NOMO-1 treated with DMSO at 0.1 percent for 48 hours (cell line): ENCODE results near the gene PTGFRN.
A peak's percentile ranks its signal among the peaks of the same experiment; 100 is the strongest.

ENCODE experiments used
- DNase-seq: peaks from one replicate; lab custom pipeline; 2025; ENCODE audit not compliant: unreplicated experiment; lab: John Stamatoyannopoulos, UW

PTGFRN gene

DNA sequence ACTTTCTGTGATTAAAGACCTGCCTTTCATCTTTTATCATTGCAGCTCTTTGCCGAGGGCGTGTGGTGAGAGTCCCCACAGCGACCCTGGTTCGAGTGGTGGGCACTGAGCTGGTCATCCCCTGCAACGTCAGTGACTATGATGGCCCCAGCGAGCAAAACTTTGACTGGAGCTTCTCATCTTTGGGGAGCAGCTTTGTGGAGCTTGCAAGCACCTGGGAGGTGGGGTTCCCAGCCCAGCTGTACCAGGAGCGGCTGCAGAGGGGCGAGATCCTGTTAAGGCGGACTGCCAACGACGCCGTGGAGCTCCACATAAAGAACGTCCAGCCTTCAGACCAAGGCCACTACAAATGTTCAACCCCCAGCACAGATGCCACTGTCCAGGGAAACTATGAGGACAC lies 32.0 kb downstream of the PTGFRN start:
- no peak for DNase-seq

DNA sequence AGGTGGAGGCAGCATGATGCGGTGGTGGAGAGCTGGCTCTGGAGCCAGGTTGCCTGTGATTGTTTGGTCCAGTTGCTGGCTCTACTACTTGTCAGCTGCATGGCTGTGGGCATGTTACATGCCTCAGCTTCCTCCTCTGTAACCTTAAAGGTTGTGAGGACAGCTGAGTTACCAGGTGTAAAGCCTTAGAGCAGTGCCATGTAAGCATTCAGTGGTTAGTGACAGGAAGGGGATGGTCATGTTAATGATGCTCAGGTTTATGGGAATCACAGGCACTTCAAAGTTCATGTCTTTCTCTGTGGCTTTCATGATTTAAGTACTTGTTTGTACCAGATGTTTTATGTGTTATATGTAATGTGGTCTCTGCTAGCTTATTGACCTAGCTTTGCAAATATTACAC lies 32.6 kb downstream of the PTGFRN start:
- no peak for DNase-seq

DNA sequence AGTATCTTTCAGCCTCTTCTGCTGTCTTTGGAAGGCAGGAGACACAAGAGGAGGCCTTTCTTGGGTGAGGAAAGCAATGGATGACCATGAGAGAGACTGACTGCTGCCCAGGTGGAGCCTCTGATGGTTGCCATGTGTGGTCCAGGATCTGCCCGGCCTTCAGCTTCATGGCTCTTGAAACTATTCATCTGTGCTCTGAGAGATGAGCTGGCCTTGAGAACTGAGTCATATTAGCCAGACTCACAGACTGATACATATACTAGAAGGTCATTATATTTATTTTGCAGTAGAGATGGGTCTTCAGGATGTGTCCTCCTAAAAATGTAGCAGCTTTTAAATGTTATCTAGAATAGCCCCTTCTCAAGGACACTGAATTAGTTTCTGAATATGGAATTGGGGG lies 33.7 kb downstream of the PTGFRN start:
- DNase-seq, result no peak

DNA sequence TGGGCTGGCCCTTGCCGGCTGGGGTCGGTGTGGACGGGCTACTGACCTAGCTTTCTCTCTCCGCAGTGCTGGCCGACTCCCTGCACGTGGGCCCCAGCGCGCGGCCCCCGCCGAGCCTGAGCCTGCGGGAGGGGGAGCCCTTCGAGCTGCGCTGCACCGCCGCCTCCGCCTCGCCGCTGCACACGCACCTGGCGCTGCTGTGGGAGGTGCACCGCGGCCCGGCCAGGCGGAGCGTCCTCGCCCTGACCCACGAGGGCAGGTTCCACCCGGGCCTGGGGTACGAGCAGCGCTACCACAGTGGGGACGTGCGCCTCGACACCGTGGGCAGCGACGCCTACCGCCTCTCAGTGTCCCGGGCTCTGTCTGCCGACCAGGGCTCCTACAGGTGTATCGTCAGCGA lies 34.9 kb downstream of the PTGFRN start:
- DNase-seq, result no peak

DNA sequence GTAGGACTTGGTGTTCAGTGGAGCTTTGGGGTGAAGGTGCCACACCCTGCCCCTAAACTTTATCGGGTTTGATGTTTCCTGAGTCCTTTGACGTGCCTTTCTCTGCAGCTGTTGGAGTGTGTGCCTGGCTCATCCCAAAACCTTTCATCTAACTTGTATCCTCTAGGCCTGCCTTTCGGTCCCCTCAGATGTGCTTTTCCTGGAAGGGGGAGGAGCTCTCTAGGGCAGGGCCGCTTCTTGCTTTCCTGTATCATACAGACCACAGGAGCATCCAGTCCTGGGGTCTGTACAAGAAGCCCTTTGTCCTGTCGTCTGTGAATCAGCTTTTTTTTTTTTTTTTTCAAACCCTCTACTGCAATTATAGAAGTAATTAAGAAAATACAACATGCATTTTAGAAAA lies 35.7 kb downstream of the PTGFRN start:
- DNase-seq, result no peak

DNA sequence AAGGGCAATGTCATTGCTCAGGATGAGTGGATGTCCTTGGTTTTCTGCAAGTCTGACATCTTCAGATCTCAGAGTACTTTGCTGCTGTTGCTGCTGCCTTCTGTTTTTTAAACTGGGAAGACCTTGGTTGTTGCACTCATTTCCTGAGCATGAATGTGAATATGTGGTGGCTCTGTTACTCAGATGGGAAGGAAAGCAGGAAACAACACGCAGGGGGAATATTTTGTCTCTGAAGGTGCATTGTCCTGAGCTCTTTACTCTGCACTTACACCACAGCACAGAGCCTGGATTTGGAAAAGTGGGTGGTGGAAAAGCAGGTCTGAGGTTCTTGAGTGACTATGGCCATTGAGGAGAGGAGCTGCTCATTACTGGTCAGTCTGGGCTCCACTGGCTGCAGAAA lies 36.3 kb downstream of the PTGFRN start:
- no peak for DNase-seq

DNA sequence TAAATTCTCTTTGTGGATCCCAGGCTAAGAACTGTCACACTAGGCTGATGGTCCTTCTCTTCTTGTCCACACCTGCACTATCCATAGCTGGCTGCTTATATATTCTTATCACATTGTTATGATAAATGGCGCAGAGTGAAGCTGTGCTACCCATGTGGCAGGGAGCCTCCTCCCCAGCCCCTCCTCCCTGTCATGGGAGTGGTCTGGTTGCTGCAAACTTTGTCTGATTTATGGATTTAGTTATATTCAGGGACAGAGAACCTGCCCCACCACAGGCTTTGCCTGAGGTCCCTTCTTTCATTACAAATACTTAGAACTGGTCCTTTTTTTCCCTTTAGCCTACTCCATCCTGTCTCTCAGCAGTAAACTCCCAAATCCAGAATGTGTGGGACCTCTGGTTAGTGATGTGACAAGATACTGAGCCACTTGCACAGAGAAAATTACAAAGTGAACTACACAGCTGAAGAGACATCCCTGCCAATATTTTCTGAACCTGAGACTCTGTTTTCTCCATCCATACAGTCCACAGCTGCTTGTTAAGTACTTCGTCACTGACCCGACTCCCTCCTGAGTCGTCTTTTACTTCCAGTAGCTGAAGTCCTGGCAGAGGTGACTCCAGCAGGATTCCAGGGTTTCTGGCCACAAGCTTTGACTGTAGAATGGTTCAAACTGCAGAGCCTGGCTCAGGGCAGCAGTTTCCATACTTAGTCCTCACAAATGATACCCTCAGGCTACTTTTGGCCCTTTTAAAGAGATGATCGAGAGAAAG lies 37.6 kb downstream of the PTGFRN start:
- DNase-seq, result no peak

DNA sequence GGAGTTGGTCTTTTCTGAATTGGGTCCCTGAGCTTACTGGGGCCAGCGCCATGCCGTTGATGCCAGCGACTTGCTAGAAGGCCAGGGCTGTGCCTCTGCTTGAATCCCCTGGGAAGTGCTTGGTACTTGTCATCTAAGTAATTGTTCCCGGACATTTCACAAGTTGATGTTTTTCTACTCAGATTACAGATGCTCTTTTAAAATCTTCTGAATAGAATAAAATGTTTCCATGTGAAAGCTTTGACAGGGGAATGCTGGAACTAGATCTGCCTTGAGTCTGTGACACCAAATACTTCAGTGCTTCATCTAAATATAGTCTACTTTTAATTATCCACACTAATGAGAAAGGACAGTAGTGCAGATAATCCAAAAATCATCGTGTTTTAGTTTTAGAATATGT lies 38.3 kb downstream of the PTGFRN start:
- DNase-seq, result no peak

DNA sequence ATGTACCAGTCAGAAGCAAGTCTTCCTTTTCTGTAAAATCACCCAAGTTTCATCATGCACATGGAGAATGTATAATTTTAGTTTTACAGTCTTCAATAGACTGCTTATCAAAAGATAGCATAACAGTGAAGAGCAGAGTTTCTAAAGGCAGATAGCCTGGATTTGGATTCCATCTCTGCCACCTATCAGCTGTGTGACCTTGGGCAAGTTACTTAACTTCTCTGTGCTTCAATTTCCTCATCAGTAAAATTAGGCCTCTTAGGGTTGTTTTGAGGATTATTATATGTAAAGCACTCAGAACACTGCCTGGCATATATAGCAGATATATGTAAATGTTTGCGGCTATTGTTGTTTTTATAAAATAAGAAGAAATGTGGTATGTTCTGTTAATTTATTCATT lies 38.9 kb downstream of the PTGFRN start:
- no peak for DNase-seq

DNA sequence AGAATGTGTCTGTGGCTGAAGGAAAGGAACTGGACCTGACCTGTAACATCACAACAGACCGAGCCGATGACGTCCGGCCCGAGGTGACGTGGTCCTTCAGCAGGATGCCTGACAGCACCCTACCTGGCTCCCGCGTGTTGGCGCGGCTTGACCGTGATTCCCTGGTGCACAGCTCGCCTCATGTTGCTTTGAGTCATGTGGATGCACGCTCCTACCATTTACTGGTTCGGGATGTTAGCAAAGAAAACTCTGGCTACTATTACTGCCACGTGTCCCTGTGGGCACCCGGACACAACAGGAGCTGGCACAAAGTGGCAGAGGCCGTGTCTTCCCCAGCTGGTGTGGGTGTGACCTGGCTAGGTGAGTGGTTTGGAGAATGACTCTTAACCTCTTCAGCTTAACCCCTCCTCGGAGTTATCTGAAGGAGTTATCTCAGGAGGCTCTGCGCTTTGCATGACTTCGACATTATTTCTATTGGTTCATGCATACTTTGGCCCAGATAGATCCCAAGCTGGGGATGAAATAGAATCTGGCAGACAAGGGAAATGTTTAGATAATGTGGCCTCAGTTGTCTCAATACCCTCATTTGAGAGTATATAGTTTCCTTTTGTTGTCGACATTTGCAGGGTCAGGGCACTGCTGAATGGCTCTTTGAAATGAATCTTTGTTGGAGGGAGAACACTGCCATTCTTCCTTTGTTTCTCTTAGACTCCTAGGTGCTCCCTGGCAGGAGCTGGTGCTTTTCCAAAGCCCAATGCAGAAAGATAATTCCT lies 39.7 kb downstream of the PTGFRN start:
- no peak for DNase-seq

DNA sequence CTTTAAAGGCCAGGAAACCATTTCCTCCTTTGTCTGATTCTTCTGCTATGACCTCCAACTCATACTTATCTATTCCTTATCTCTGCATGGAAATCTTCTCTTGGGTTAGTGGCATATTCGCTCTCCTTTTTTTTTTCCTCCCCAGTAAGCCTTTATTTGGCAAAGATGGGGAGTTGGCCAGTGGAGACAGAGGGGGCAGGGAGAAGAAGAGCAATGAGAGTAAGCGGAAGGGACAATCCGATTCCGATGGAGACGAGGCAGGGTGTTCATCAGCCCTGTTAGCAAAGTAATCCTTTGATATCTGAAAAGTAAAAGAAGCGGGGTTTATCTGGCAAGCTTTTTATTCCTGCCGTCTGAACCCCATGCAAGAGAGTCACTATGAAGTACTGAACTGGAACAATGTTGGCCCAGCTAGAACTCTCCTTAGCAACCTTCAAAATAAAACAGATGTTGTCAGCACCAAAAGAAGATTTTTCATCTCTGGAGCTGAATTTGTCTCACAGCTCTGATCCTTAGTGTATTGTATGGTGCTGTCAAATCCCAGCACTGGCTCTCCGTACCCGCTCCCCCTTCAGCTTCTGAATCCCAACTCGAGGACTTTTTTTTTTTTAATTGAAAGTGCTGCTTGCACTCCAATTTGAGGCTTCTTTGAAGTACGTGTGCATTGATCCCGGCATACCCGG lies 40.9 kb downstream of the PTGFRN start:
- no peak for DNase-seq

DNA sequence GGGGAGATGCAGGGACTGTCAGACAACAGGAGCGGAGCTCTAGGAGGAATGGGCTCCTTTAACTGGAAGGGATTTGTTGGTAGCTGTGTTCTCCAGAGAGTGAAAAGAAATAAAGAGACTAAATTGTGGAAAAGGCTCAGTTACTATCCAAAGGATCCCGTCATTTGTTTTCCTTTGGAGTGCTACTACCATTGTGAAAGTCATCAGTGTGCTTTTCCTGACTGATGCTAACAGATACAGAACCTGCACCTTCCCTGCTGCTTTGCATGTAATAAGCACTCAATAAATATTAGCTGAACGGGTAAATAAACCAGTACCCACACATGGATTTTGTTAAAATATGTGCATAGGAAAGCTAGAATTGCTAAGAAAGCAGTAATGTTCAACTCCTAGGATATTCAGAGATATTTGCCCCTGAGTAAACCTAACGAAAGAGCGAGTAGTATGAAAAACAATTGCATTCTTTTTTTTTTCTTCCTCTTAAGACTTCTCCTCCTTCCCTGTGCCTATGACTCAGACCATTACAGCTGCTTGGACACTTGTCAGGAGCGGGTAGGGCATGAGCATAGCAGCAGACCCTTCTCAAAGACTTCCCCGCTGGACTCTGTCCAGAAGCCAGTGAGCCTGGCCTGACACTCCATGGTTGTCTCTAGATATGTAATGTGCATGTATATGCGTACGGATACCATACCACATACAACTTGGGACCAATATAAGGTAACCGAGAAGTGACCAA lies 41.7 kb downstream of the PTGFRN start:
- no peak for DNase-seq

DNA sequence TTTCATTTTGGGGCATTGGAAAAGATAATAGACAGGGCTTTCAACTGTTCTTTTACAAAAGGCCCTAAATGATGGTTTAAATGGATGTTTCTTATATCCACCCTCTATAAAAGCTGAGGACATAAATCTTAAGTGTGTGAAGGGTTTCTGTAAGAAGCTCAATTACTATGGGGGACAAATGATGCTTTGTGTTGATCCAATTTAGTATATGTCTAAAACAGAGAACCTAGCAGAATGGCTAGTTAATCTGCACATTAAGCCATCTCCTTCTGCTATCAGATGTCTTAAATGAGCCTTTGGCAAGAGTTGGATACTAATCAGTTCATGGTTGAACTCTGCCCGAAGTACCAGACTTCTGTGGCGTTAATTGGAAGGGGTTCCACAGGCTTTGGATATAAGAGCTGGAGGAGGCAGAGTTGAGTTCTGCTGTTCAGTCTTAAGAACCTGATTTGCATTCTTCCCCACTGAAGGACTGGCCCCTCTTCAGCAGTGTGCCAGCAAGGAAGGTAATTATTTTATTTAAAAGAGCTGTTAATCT lies 43.1 kb downstream of the PTGFRN start:
- DNase-seq, result no peak

DNA sequence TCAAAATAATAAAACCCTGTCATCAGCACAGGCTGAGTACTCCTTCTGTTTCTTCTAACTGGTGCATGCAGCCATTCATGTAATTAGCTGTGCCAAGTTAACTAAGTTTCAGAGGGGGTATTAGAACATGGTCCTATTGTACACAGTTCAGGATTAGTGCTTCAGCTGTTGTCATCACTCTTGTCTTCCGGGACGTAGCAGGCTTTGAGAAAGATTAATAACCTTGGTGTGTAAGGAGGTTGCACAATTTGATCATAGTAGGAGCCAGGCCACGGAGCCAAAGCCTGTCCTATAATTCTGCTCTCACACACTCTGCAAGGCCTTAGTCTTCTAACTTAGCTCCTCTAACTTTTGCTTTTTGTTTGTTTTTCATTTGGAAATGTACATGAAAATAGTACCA lies 44.7 kb downstream of the PTGFRN start:
- DNase-seq, result peak; percentile 21

DNA sequence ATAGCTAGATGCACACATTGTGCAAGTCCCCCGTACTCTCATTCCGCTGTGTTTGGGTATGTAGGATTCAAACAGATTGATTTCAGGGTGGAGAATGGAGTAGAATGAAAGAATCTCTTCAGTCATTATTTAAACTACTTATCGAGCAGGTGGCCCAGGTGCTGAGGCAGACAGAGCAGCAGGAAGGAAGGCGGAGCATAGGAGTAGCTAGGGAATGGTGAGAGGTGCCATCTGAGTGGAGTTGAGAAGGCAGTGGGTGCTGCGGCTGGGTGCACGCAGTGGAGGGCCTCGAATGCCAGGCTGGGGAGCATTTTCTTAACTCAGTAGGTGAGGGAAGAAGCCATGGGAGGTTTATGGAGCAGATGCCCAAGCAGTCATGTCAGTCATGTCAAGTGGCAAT lies 46.7 kb downstream of the PTGFRN start:
- no peak for DNase-seq

DNA sequence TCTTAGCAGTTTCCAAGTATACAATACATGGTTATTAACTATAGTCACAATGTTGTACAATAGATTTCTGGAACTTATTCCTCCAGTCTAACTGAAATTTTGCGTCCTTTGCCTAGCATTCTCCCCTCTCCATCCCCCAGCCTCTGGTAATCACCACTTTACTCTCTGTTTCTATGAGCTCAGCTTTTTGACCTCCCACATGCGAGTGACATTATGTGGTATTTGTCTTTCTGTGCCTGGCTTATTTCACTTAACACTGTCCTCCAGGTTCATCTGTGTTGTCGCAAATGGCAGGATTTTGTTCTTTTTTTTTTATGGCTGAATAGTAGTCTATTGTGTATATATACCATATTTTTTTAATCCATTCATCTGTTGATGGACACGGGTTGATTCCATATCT lies 47.9 kb downstream of the PTGFRN start:
- DNase-seq, result no peak

DNA sequence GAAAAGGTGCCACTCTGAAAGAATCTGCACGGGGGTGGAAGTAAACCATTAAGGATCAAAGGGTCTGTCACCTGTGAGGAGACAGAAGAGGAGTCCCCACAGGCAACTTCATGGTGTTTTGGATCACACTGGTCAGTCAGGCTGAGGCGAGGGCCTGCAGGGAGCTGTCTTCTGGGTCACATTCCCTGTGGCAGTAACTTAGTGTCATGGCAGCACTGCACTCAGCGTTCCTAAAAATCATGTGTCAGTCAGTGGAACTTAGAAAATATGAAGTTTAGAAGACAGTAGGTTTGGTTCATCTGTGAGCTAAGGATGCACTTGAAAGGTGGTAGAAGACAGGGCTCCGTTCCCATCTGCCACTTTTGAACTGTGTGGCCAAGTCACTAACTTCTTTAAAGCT lies 48.4 kb downstream of the PTGFRN start:
- DNase-seq, result no peak

DNA sequence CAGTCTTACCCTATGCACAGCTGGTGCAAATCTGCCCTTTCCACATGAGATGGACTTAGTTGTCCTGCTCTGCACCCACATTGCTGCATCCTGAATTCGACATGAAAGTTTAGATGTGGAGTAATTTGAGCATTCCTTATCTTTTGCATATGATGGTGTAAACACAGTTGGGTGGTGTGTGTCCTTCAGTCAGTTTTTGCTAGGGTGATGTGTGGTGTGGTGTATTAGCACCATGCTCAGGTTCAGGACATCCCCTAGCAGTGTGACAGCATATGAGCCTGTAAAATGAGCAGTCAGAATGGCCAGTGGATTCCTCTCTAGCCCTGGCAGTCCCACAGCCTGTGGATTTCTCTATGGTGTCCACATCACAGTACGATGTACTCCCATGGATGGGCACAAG lies 49.3 kb downstream of the PTGFRN start:
- no peak for DNase-seq

DNA sequence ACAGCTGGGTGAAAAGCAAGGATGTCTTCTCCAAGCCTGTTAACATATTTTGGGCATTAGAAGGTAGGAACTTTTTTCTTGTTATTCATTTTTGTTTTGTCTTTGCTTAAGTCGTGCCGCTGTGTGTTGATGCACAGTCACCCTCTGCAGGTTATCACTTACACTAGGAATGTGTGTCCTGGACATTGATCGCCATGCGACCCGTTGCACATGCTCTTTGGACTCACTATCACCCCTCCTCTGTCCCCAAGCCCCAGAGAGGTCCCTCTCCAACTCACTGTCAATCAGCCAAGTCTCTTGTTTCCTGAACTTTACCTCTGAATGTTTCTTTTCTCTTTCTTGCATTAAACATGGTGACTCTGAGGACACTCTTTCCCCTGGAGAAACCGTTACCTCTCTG lies 51.9 kb downstream of the PTGFRN start:
- DNase-seq, result no peak

DNA sequence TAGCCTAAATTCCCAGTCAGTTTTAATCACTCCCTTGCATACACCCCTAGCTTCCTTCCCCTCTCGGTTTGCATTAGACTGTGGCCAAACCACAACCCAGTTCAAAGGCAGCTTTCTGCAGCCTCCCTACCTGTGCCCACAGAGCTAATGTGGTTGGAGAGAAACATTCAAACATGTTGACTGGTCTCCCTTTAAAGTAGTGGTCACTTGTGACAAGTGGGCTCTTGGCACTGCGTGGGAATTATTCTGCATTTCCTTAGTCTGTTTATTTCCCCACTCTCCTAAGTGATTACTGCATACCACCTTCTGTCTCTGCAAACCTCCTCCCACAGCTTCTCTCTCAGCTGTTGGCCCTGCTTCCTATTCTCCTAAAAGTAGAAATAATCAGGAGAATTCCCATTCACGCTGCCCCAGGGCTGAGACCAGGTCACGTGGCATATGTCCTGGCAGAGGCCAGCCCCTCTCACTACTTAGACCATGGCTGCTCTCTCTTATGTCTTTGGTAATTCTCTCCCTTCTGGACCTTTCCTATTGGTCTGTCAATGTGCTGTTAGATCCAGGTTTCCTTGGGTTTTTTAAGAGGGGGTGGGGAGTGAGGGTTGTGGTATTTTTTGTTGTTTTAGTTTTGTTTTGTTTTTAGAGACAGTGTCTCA lies 53.4 kb downstream of the PTGFRN start:
- no peak for DNase-seq

DNA sequence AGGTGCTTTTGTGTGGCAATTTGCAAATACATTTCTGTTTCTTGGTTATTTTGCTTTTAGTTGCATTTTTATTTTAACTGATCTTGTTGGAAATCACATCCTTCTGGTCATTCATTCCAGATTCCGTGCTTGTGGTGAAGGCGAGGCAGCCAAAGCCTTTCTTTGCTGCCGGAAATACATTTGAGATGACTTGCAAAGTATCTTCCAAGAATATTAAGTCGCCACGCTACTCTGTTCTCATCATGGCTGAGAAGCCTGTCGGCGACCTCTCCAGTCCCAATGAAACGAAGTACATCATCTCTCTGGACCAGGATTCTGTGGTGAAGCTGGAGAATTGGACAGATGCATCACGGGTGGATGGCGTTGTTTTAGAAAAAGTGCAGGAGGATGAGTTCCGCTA lies 57.1 kb downstream of the PTGFRN start:
- no peak for DNase-seq
